BE2C (cell line): ENCODE data around the gene SLC9A2.

ENCODE experiments used
- DNase-seq: peaks from one replicate; pipeline ENCODE4 v3.0.0-alpha.2; 2020
- H3K27me3 ChIP-seq: fragments of 250-450 bp; sonication (Bioruptor Pico); 2 replicates; pipeline ENCODE4 v1.5.1; 2020; ENCODE audit warnings: mild to moderate bottlenecking
- H3K36me3 ChIP-seq: fragments of 250-450 bp; sonication (Bioruptor Pico); 2 replicates; pipeline ENCODE4 v1.5.1; 2020; ENCODE audit warnings: mild to moderate bottlenecking
- H3K4me1 ChIP-seq: fragments of 250-450 bp; sonication (Bioruptor Pico); 2 replicates; pipeline ENCODE4 v1.5.1; 2020
- H3K4me3 ChIP-seq: 2 replicates; pipeline ENCODE4 v1.5.1; 2011; ENCODE audit warnings: low read depth, low read length
- H3K9me3 ChIP-seq: fragments of 250-450 bp; sonication (Bioruptor Pico); 2 replicates; pipeline ENCODE4 v1.5.1; 2020
- CTCF ChIP-seq: IDR thresholded peaks from 2 replicates; pipeline ENCODE4 v1.5.1; 2012; ENCODE audit warnings: mild to moderate bottlenecking, low read depth, low read length

The SLC9A2 gene

GRCh38 chr2:102718387-102719316 lies 99.3 kb downstream of the SLC9A2 start:
- Histone ChIP-seq H3K36me3 (no peaks in the 10 kb centered on the region; the same call in 1 of the 2 replicates), H3K4me3 (no peak overlapping the region), H3K4me1 (no peaks in the 10 kb centered on the region), H3K27me3 (no peaks in the 10 kb centered on the region), H3K9me3 (no peaks in the 10 kb centered on the region)
- DNase-seq, result no peak
- no peak for TF ChIP-seq CTCF

- no peak for TF ChIP-seq CTCF
- Histone ChIP-seq H3K27me3 (no peaks in the 10 kb centered on the region), H3K4me3 (no peak overlapping the region), H3K36me3 (no peaks in the 10 kb centered on the region), H3K9me3 (no peaks in the 10 kb centered on the region), H3K4me1 (no peaks in the 10 kb centered on the region)
- DNase-seq, result no peak
Observed at GRCh38 chr2:102724016-102724490, 104.7 kb downstream of the SLC9A2 start.

- Histone ChIP-seq H3K27me3 (no peaks in the 10 kb centered on the region), H3K4me1 (no peaks in the 10 kb centered on the region), H3K36me3 (no peaks in the 10 kb centered on the region), H3K4me3 (no peak overlapping the region), H3K9me3 (no peaks in the 10 kb centered on the region)
- DNase-seq, result no peak
- no peak for TF ChIP-seq CTCF
Observed at GRCh38 chr2:102724553-102724952, 105.2 kb downstream of the SLC9A2 start.

- no peaks in the 10 kb centered on the region for H3K9me3 ChIP-seq
- H3K4me1 ChIP-seq, result no peaks in the 10 kb centered on the region
- H3K36me3 ChIP-seq, result no peaks in the 10 kb centered on the region
- no peak for DNase-seq
- no peak for TF ChIP-seq CTCF
- no peak overlapping the region for H3K4me3 ChIP-seq
- no peaks in the 10 kb centered on the region for H3K27me3 ChIP-seq
Observed at GRCh38 chr2:102726128-102727087, 107.1 kb downstream of the SLC9A2 start.

- Histone ChIP-seq H3K9me3 (no peaks in the 10 kb centered on the region), H3K36me3 (no peaks in the 10 kb centered on the region), H3K4me1 (no peaks in the 10 kb centered on the region), H3K4me3 (peak overlapping the region; percentile 76), H3K27me3 (no peaks in the 10 kb centered on the region)
- TF ChIP-seq CTCF, result no peak
- DNase-seq, result no peak
Observed at GRCh38 chr2:102735416-102736109, 116.2 kb downstream of the SLC9A2 start.
